Epithelial cell of umbilical artery (primary cell): ENCODE data around the gene GNG4. TPM values are rescaled to one million over a fixed set of nuclear protein-coding genes. Genes with fewer than 3 reads are reported as not detected.

ENCODE experiments used
- total RNA-seq: library from RNA; depleted of rRNA; stranded (reverse); fragments of >200 nt; gene quantifications from 2 replicates; pipeline ENCODE4 v1.2.3, GENCODE V29; 2014

The GNG4 gene
- not detected in 2 replicates for total RNA-seq

DNA sequence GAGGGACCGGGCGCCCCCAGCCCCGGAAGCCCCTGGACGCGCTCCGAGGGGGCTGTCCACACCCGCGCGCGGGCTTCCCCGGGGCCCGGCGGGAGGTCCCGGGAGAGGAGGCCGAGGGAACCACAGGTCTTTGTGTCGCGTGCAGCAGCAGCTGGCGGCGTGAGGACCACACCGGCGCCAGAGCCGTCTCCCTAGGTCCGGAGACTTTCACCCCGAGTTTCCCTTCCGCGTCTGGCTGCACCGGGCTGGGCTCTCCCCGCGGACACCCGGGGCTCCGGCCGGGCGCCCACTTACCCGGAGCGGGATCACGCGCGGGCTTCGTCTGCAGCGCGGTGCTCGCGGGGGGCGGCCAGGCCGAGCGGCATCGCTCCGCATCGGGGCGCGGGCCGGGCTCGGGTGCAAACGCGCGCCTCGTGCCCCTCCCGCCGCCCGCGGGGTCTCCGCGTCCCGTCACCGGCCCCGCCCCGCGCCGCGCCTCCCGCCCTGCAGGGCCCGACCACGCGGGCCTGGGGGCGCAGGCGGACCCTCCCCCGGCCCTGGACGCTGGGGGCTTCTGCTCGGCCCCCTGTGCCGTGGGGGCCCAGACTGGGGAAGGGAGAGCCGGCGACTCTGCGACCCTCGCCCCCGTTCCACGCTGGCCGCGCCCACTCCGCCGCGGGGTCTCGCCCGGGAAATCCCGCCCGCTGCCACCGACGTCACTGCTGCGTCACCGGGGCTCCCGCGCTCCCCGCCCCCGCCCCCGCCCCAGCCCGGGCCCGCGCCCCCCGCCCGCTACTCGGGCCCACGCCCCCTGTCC, at the start of gene GNG4:
GNG4 (minus strand) TSS at position 417 of the 796 bp plus-strand sequence. CDS start 65,946 bp downstream, outside the sequence.

DNA sequence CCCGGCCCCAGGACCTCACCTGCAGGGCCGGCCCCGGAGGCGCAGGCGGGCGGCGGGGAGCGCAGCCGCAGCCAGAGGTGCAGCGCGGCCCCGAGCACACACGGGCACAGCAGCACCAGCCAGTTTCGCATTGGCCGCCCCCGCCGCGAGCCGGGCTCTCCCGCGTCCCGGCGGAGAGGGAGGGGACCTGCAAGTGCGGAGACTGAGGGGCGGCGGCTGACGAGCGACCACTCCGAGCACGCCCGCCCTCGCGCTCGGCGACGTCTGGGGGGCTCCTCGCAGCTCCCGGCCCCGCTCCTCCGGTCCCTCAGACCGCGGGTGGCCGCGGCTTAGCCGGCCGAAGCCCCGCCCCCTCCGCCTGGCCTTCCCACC, 145.5 kb downstream of the GNG4 start, which contains the start of gene B3GALNT2:
B3GALNT2 (minus strand) TSS at position 331 of the 372 bp plus-strand sequence; CDS start at position 131, 200 bp downstream.

Other genes starting within 250 kb of the GNG4 start
- gene B3GALNT2, start 145.3 kb downstream of the GNG4 start, total RNA-seq, result 56.8 and 65.2 TPM in 2 replicates
- gene LYST, start 217.1 kb upstream of the GNG4 start, total RNA-seq, result 5.5 and 11.1 TPM in 2 replicates